ENCODE data around the gene FGGY.
"Not testable (repeated sequence)": the region's sequence is repeated elsewhere in the genome, so short reads cannot be mapped to it uniquely, and the experiment has no call there.

The FGGY gene, protein sequence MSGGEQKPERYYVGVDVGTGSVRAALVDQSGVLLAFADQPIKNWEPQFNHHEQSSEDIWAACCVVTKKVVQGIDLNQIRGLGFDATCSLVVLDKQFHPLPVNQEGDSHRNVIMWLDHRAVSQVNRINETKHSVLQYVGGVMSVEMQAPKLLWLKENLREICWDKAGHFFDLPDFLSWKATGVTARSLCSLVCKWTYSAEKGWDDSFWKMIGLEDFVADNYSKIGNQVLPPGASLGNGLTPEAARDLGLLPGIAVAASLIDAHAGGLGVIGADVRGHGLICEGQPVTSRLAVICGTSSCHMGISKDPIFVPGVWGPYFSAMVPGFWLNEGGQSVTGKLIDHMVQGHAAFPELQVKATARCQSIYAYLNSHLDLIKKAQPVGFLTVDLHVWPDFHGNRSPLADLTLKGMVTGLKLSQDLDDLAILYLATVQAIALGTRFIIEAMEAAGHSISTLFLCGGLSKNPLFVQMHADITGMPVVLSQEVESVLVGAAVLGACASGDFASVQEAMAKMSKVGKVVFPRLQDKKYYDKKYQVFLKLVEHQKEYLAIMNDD

DNA sequence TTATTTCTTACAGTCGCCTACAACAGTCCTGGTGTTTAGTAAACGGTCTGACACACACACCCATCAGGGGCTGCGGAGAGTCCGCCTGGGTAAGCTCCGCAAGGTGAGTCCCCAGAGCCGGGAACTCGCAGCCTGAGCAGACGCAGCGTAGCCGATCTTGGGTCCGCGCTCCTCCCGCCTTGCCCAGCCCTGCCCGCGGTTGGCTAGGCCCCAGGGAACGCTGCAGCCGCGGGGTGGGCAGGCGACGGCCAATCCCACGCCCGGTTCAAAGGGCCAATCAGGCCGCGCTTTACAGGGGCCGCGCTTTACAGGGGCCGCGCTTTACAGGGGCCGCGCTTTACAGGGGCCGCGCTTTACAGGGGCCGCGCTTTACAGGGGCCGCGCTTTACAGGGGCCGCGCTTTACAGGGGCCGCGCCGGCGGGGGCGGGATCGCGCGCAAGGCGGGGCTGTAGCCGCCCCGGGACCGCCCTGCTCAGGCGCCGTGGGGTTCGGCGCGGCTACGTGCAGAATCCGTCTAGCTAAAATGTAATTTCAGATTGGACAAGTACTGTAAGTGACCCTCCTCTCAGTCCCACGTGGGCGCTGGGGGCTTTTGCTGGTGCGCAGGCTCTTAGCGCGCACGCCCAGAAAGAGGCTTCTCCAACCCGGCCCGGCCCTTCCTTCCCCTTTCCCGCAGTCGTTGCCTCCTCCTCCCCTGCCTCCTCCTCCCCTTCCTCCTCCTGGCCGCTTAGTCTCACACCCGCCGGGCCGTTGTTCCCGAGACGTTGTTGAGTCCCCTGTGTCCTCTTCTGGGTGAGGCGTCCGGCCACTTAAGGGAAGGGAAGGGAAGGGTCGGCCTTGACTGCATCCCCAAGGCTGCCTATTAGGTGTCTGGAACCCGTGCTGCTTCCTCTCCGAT is at the start of gene FGGY:
TSS of gene FGGY (plus strand) at position 737 of the 899 bp plus-strand sequence. CDS start 24,456 bp downstream, outside the sequence.
- peak; percentile 93 for DNase-seq (ENCODE audit: low read depth, low spot score)

DNA sequence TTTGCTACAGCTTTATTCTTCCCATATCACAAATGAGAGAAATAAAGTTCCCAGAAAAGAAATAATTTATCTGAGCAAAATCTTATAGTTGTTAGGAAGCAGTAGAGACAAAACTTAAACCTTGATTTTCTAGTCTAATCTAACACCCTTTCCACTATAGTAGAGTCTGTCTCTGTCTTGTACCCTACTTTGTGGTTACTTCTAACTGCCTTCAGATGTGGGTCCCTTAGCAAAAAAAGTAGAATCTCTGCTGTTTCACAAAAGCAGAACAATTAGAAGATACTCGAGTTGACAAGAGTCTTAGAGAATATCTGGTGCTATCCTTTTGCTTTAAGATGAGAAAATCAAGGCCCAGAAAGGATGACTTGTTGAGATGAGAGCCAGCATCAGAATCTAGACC is 48.1 kb upstream of the FGGY start:
- no peak overlapping the region for H3K27ac ChIP-seq
- DNase-seq (ENCODE audit: low read depth, low spot score), result no peak

More for the DNA sequence above, at the start of gene FGGY:
- H3K27ac ChIP-seq, result peak within 1 kb of the TSS; percentile 86

DNA sequence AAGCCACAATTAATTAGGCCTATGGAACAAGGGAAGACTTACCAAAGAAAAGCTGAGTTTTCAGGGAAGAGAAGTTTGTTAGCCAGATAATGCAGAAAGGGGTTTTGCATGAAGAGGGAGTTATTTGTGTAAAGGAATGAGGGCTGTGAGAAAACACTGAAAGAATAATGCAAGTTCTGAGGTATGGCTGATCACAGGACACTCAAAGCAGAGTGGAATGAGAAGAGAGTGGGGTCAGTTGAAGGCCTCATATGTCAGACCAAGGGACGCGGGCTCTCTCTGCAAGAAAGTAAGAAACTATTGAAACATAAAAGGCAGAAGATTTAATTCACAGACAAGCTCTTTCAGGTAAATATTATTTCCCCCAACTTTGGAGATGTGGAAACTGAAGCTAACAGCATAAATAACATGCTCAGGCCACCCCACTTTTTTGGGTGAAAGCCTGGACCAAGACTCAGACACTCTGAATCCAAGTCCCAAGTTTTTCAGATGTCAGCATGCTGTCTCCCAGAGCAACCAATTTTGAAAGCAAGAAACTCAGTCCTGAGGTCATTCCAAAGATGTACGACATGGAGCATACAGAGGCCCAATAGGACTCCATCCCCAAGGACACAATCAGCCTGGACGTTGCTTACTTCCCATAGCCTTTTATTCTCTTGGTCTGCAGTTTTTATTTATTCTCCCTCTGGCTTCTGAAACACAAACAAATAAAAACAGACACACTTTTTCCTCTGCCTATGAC is 47.3 kb upstream of the FGGY start:
- no peak overlapping the region for H3K27ac ChIP-seq
- no peak for DNase-seq (ENCODE audit: low read depth, low spot score)

DNA sequence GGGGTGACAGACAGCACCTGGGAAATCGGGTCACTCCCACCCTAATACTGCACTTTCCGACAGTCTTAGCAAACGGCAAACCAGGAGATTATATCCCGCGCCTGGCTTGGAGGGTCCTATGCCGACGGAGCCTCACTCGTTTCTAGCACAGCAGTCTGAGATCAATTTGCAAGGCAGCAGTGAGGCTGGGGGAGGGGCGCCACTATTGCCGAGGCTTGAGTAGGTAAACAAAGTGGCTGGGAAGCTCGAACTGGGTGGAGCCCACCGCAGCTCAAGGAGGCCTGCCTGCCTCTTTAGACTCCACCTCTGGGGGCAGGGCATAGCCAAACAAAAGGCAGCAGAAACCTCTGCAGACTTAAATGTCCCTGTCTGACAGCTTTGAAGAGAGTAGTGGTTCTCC is 45.8 kb upstream of the FGGY start:
- DNase-seq (ENCODE audit: low read depth, low spot score), result not testable (repeated sequence)

DNA sequence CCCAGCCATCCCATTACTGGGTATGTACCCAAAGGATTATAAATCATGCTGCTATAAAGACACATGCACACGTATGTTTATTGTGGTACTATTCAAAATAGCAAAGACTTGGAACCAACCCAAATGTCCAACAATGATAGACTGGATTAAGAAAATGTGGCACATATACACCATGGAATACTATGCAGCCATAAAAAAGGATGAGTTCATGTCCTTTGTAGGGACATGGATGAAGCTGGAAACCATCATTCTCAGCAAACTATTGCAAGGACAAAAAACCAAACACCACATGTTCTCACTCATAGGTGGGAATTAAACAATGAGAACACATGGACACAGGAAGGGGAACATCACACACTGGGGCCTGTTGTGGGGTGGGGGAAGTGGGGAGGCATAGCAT is 40.5 kb upstream of the FGGY start:
- not testable (repeated sequence) for DNase-seq (ENCODE audit: low read depth, low spot score); H3K27ac ChIP-seq

More for the DNA sequence above, 45.8 kb upstream of the FGGY start:
- not testable (repeated sequence) for H3K27ac ChIP-seq

DNA sequence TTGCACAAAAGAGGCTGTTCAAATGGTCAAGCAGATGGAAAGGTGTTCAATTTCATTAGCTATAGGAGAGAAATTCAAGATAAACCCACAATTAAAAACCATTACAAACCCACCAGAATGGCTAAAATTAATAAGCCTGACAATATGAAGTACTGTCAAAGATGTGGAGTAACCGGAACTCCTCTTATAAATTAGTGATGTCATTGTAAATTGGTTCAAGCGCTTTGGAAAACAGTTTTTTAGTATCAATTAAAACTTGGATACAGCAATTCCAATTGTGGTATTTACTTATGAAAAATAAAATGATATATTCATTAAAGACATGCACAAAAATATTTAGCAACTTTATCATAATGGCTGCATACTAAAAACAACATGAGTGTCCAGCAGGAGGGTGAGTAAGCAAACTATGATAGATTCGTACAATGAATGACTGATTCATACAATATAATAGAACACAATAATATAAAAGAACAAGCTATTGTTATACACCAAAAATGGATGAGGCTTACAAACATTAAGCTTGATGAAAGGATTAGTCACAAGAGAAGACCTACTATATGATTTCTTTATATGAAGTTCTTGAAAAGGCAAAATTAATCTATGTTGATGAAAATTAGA is 38.4 kb upstream of the FGGY start:
- H3K27ac ChIP-seq, result no peak overlapping the region
- DNase-seq (ENCODE audit: low read depth, low spot score), result no peak

DNA sequence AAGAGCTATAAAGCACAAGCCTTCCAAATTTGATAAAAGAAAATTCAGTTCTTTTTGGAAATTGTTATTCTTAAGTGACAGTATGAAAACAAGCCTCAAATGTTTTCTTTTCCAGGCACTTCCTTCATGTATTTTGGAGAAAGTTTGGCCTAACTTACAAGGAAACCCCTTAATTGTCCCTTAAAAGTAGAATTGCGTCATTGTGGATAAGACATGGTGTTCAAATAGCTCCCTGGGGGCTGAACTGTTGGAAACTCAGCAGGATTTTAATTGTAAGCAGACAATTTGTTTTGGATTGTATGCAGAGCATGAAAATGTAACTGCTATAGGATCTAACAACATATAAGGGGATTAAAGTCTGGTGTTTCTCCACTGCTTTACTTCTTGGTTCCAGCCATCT is 35.4 kb upstream of the FGGY start:
- no peak for DNase-seq (ENCODE audit: low read depth, low spot score)
- no peak overlapping the region for H3K27ac ChIP-seq

DNA sequence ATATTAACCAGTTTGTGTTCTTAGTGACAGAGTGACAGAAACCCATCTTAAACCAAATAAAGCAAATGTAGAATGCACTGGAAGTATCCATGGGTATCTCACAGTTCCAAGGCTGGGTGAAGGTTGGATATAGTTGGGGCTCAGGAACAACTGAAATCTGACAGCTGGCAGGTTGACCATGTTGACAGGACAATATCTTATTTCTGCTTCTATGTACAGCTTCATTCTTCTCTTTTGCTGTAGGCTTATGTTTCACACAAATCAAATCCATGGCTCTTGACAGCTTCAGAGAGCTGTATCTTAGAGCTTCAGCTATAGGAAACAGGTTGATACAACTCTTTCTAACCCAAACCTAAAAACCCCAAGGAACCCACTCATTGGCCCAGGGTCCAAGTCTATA is 34.3 kb upstream of the FGGY start:
- DNase-seq (ENCODE audit: low read depth, low spot score), result no peak
- H3K27ac ChIP-seq, result no peak overlapping the region

DNA sequence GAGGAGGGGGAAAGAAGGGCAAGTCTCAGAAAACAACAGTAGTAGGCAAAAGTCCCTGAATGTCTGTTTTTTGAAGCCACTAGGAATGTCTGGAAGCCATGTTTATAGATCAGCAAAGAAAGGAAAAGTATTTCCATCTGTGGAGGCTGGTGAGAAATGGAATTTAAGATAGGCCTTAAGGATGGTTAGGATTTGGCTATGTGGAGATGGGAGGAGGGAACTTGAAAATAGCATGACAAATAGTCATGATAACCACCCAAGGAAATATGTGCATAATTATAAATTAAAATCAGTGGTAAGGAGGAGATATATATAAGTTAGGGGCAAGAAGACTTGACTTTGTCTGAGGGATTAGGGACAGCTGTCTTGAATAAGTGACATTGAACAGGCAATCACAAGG is 33.8 kb upstream of the FGGY start:
- no peak for DNase-seq (ENCODE audit: low read depth, low spot score)
- H3K27ac ChIP-seq, result no peak overlapping the region

DNA sequence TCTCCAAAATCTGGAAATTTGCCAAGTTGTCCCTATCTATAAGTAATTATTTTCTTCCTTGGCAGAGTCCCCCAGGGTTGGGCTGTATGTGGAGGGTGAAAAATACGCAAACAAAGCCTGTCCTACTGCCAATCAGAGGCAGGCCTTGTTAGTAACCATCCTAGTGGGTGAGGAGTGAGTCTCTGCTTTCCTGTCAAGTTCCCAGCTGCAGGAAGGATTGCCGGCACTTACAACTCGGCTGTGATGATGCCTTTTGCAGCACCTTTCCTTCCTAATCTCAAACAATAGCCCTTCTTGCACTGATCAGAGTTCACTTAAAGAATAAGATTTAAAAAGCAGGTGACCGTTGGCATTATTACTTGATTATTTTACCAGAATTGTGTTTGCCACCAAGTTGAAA is 31.3 kb upstream of the FGGY start:
- DNase-seq (ENCODE audit: low read depth, low spot score), result no peak
- H3K27ac ChIP-seq, result no peak overlapping the region

DNA sequence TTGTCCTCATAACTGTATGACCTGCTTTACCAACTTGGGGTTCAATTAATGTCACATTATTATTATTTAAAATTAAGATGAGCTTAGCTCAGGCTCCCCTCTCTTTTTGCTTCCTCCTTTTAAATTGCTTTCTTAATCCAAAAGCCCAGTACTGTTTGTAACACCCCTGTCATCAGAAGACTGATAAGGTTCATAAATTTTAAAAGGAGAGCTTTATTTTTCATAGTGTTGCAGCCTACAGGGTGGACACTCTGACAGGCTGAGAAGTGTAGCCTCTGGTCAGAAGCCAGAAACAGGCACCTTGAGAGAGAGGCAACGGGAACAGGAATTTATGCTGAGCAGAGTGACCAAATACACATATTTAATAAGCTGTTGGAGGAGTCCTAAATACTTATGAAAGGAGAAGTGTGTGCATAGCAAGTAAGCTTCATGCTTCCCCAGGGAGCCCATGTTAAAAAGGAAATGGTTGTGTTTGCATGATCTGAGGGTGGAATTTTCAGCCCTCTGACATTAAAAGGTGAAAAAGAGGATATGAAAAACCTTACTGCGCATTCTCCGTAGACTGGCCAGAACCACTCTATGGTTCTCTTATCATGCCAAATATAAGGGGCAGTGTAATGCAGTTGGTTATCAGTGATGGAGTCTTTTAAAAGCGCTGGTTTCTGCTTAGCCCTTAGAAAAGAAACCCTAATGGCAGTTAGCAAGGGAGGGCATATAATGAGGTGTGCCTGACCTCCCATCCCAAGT is 30.5 kb upstream of the FGGY start:
- no peak overlapping the region for H3K27ac ChIP-seq
- no peak for DNase-seq (ENCODE audit: low read depth, low spot score)

DNA sequence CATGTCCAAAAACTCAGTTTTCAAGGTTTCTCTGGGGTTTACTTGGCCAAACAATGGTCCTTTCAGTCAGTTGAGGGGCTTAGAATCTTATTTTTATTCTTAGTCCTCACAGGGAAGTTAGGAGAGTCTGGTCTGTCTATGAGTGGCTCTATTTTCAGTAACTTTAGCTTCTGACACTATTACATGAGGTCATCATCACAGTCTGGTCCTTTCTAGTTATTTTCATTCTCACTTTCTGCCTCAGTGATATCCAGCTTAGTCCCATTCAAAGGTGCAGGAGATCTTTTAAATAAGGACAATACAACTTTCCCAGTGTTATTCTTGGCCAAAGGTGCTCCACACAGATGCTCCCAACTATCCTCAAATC is 30.0 kb upstream of the FGGY start:
- H3K27ac ChIP-seq, result no peak overlapping the region
- DNase-seq (ENCODE audit: low read depth, low spot score), result no peak

DNA sequence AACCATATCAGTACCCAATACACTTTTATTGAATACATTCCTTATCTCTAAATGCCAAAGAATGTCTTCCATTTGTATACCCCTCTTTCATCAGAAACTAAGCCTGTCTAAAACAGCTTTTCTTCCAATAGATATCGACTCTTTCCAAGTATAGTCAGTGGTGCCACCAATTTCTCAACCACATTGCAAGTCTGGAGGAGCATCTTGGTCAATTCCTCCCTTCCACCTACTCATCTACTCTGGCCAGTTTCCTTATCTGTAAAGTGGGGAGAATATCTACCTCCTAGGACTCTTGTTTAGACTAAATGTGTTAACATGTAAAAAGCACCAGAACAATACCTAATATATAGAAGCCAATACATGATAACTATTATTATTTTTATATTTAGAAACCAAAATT is 28.5 kb upstream of the FGGY start:
- H3K27ac ChIP-seq, result no peak overlapping the region
- no peak for DNase-seq (ENCODE audit: low read depth, low spot score)

DNA sequence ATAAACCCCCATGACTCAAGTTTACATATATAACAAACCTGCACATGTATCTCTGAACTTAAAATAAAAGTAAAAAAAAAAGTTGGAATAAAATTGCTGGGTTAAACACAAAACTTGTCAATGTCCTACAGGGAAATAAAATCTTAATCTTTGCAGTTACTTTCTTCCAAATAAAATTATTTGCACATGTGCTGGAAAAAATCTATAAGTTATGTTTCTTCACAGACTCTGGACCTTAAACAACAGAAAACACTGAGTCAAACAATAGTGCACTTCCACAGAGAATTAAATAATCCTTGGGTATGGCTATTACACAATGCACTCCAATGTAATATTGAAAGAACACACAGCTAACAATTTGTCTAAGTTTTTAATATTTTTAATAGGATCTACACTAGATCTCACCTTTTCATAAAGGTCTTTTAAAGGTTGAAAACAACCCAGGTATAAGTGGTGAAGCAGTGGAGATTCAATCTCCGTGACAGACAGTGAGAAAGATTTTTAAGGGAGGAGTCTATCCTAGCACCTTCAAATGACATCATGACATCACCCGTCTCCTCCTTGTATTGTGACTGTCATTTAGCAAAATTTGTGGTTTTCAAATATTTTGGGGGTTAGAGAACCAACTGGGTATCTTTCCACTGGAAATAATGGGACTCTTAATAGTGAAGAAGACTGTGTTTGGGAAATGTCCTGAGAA is 25.2 kb upstream of the FGGY start:
- DNase-seq (ENCODE audit: low read depth, low spot score), result no peak
- no peak overlapping the region for H3K27ac ChIP-seq

DNA sequence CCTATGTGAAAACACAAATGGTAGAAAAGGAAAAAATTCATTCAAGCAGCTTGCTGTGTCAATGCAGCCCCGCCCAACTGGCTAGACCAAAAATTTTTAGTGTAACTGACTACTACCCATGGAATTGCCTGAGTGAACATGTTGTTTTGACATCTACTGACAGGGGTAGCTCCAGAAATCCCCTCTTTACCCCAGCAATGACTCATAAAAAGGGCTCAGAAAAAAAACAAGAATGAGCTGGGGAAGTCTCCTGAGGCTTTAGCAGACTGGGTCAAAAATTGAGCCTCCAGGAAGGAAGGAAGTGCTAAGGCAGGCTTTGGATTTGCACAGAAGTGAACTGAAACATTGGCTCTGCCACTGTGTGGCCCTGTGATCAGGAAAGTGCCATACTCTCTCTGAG is 24.4 kb upstream of the FGGY start:
- H3K27ac ChIP-seq, result no peak overlapping the region
- DNase-seq (ENCODE audit: low read depth, low spot score), result no peak

DNA sequence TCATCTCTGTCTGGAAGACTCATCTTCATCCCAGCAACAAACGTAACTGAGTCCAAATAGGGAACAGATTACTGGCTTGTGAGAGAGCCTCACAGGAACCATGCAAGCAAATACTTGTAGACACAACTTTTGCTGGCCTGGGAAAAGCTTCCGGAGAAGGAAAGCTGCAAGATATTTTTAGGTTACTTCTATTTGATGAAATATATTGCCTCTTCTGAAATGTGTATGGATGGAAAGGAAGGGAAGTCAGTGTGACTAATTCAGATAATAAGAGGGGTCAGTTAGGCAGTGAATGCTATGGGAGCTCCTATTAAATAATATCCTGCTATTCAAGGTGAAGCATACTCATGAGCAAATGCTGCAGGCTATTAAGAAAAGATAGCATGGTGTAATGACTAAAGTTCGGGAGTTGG is 20.4 kb upstream of the FGGY start:
- H3K27ac ChIP-seq, result no peak overlapping the region
- DNase-seq (ENCODE audit: low read depth, low spot score), result no peak

DNA sequence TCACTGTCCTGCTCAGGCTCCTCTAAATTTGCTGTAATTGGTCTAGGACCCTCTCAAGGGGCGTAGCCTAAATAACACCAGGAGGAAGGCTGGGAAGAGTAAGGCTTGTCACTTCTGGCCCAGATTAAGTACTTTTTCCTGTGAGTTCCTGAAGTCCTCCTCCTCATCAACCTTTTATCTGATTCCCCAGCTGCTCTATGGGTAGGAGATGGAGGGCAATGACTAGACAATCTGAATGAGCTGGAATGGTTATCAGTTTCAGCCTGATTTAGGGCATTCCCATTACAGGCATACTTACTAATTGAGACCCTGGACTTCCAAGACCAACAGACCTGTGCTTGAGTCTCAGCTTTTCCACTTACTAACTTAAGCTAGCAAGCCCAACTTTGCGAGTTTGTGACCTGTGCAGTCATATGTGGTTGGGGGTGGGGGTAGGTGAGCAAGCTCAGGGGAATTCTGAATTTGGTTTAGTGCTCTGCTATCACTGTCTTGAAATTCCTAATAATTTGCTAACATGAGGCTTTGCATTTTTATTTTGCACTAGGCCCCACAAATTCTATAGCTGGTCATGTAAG is 18.0 kb upstream of the FGGY start:
- no peak overlapping the region for H3K27ac ChIP-seq
- no peak for DNase-seq (ENCODE audit: low read depth, low spot score)

DNA sequence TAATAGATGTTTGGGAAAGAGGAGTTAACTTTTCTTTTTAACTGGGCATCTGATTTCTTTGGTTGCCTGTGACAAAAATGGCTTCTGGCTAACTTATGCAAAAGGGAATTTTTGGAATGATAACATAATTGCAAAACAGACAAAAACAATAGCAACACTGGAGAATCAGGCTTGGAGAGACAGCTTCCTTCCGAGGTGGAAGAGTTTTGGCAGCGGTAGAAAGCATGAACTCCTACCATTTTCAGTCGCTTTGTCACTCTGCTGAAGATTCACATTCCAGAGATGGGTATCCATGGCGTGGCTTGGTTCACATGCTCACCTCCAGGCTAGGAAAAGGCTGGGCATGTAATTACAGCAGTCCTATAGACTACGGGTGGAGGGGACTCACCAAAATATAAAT is 17.2 kb upstream of the FGGY start:
- no peak overlapping the region for H3K27ac ChIP-seq
- no peak for DNase-seq (ENCODE audit: low read depth, low spot score)

All from epithelial cell of prostate (primary cell).